T-helper 1 cell treated with Interleukin-12 subunit alpha and Interleukin-12 subunit beta and Interleukin-4 antibody, amounts not matched to agents 30 ng/mL and 1 ng/mL, for 36 hours (primary cell): ENCODE results near the gene ABO. TPM values are rescaled to one million over a fixed set of nuclear protein-coding genes. Genes with fewer than 3 reads are reported as not detected.
"Not testable (repeated sequence)": the region's sequence is repeated elsewhere in the genome, so short reads cannot be mapped to it uniquely, and the experiment has no call there.

ENCODE experiments used
- intact Hi-C: fragments of 100-400 bp; cut with micrococcal nuclease; formaldehyde crosslinking; loops from one replicate; pipeline ENCODE4 v1.15.1; 2024
- total RNA-seq: library from RNA; stranded (reverse); gene quantifications from 2 replicates; pipeline ENCODE4 v1.2.3, GENCODE V29; 2022

The ABO gene
- total RNA-seq, 1 donor from 2014 or later, result 2.5 TPM

GRCh38 chr9:133246991-133247390 is 28.0 kb downstream of the ABO start:
- intact Hi-C loops, result no loop called here

GRCh38 chr9:133246562-133246961 is 28.4 kb downstream of the ABO start:
- intact Hi-C loops, result no loop called here

GRCh38 chr9:133242991-133243390 is 32.0 kb downstream of the ABO start:
- intact Hi-C loops, result no loop called here

GRCh38 chr9:133242241-133242640 is 32.8 kb downstream of the ABO start:
- intact Hi-C loops, result no loop called here

- intact Hi-C loops, result loop anchor here (1.0 to 2.0 kb wide), 7 partner anchors 10 to 247 kb away; partner anchors contain the start of genes MED22 and RPL7A
These were observed 35.4 kb downstream of the ABO start for GRCh38 chr9:133239533-133240090.

GRCh38 chr9:133238851-133239532 is 36.0 kb downstream of the ABO start:
- intact Hi-C loops, result loop anchor here (1.0 to 2.0 kb wide), 7 partner anchors 10 to 247 kb away; partner anchors contain the start of genes MED22 and RPL7A

GRCh38 chr9:133238272-133238850 is 36.6 kb downstream of the ABO start:
- intact Hi-C loops, result loop anchor here (2.0 kb wide), 1 partner anchor 54 kb away; no protein-coding TSS in a partner anchor

- intact Hi-C loops, result no loop called here
These were observed 37.8 kb downstream of the ABO start for GRCh38 chr9:133237035-133237731.

- intact Hi-C loops, result not testable (repeated sequence)
These were observed 38.5 kb downstream of the ABO start for GRCh38 chr9:133236291-133237034.

GRCh38 chr9:133235549-133236222 is 39.3 kb downstream of the ABO start:
- intact Hi-C loops, result no loop called here

GRCh38 chr9:133234577-133235322 is 40.3 kb downstream of the ABO start:
- intact Hi-C loops, result no loop called here

- intact Hi-C loops, result no loop called here
These were observed 41.1 kb downstream of the ABO start for GRCh38 chr9:133233681-133234432.

GRCh38 chr9:133231934-133232568 is 43.0 kb downstream of the ABO start:
- intact Hi-C loops, result not testable (repeated sequence)

- intact Hi-C loops, result not testable (repeated sequence)
These were observed 44.5 kb downstream of the ABO start for GRCh38 chr9:133230514-133230913.

GRCh38 chr9:133230093-133230492 is 44.9 kb downstream of the ABO start:
- intact Hi-C loops, result no loop called here

- intact Hi-C loops, result not testable (repeated sequence)
These were observed 46.4 kb downstream of the ABO start for GRCh38 chr9:133228474-133229193.

- intact Hi-C loops, result not testable (repeated sequence)
These were observed 47.0 kb downstream of the ABO start for GRCh38 chr9:133227996-133228395.

- intact Hi-C loops, result no loop called here
These were observed 47.6 kb downstream of the ABO start for GRCh38 chr9:133227242-133227860.
